Upper lobe of left lung (tissue), 4 donors: ENCODE results near the gene GPATCH8.

Source experiments
- POLR2A ChIP-seq, 4 donors: fragments of 450-650 bp; IDR thresholded peaks; one replicate each; pipeline ENCODE4 v1.5.1; 2016 to 2017; ENCODE audit warnings: antibody characterized with exemption in 4 of 4, mild to moderate bottlenecking in 2 of 4
- POLR2AphosphoS5 ChIP-seq, 2 donors: sonication (generic); formaldehyde crosslinking; IDR thresholded peaks; one replicate each; pipeline ENCODE4 v1.5.1; 2017; ENCODE audit warnings: antibody characterized with exemption in 2 of 2
- TF ChIP-seq, protein P1 (sequence below), 6 experiments: fragments of 450-650 bp in 4 of 6; fragments of 200-600 bp in 2 of 6; sonication (generic) in 2 of 6; IDR thresholded peaks; one replicate each; pipeline ENCODE4 v1.5.1; 2016 to 2019; ENCODE audit warnings: antibody characterized with exemption in 6 of 6

DNA sequence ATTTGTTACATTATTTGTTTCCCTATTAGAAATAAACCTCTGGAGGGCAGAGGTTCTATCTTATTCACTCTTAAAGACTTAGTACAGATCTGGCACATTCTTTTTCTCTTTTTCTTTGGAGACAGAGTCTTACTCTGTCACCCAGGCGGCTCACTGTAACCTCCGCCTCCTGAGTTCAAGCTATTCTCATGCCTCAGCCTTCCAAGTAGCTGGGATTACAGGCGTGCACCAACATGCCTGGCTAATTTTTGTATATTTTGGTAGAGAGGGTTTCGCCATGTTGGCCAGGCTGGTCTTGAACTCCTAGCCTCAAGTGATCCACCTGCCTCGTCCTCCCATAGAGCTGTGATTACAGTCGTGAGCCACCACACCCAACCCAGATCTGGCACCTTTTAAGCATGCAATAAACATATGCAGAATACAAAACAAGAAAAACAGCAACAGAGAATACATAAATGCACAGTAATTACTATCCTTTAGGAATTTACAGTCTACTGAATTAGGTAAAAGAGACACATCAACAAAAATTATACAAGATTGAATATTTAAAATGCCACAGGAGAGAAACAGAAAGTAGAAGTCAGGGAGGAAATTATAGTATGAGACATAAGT is 52.1 kb downstream of the GPATCH8 start:
- TF ChIP-seq, protein P1, sequence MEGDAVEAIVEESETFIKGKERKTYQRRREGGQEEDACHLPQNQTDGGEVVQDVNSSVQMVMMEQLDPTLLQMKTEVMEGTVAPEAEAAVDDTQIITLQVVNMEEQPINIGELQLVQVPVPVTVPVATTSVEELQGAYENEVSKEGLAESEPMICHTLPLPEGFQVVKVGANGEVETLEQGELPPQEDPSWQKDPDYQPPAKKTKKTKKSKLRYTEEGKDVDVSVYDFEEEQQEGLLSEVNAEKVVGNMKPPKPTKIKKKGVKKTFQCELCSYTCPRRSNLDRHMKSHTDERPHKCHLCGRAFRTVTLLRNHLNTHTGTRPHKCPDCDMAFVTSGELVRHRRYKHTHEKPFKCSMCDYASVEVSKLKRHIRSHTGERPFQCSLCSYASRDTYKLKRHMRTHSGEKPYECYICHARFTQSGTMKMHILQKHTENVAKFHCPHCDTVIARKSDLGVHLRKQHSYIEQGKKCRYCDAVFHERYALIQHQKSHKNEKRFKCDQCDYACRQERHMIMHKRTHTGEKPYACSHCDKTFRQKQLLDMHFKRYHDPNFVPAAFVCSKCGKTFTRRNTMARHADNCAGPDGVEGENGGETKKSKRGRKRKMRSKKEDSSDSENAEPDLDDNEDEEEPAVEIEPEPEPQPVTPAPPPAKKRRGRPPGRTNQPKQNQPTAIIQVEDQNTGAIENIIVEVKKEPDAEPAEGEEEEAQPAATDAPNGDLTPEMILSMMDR (IDR thresholded peaks at IDR 0.05) = no peak
- no peak for TF ChIP-seq POLR2AphosphoS5 (IDR thresholded peaks at IDR 0.05)
- no peak for TF ChIP-seq POLR2A (IDR thresholded peaks at IDR 0.05)
